Nephron progenitor cell (in vitro differentiated cells): ENCODE results near the gene TPRKB.
"Not testable (repeated sequence)": the region's sequence is repeated elsewhere in the genome, so short reads cannot be mapped to it uniquely, and the experiment has no call there.

ENCODE experiments used
- DNase-seq: peaks from one replicate; pipeline ENCODE4 v3.0.0; 2021
- H3K27ac Mint-ChIP-seq: 2 replicates; pipeline ENCODE4 v1.8.0; 2021; ENCODE audit warnings: mild to moderate bottlenecking, moderate library complexity, mixed read lengths
- H3K27me3 Mint-ChIP-seq: 2 replicates; pipeline ENCODE4 v1.8.0; 2021; ENCODE audit warnings: mild to moderate bottlenecking, low read depth, mixed read lengths; ENCODE audit not compliant: poor library complexity
- H3K36me3 Mint-ChIP-seq: 2 replicates; pipeline ENCODE4 v1.8.0; 2021; ENCODE audit warnings: low read depth, mixed read lengths
- H3K4me1 Mint-ChIP-seq: 2 replicates; pipeline ENCODE4 v1.8.0; 2021; ENCODE audit warnings: mixed read lengths
- H3K4me3 Mint-ChIP-seq: 2 replicates; pipeline ENCODE4 v1.8.0; 2021; ENCODE audit warnings: mild to moderate bottlenecking, moderate library complexity, mixed read lengths
- H3K9me3 Mint-ChIP-seq: 2 replicates; pipeline ENCODE4 v1.8.0; 2021; ENCODE audit warnings: mild to moderate bottlenecking, moderate library complexity, mixed read lengths
- CTCF ChIP-seq: fragments of 200-600 bp; sonication (generic); IDR thresholded peaks from 2 replicates; pipeline ENCODE4 v1.5.0; 2021; ENCODE audit warnings: antibody characterized with exemption

Gene TPRKB

GRCh38 chr2:73685764-73686438 lies 51.2 kb downstream of the TPRKB start:
- no peak for TF ChIP-seq CTCF
- peaks cover 16% of the 10 kb centered on the region for H3K9me3 Mint-ChIP-seq
- no peak for DNase-seq
- H3K36me3 Mint-ChIP-seq, result no peaks in the 10 kb centered on the region
- H3K27ac Mint-ChIP-seq, result no peak overlapping the region
- H3K4me3 Mint-ChIP-seq, result no peak overlapping the region
- H3K4me1 Mint-ChIP-seq, result no peaks in the 10 kb centered on the region
- peaks cover 41% of the 10 kb centered on the region for H3K27me3 Mint-ChIP-seq

- not testable (repeated sequence) for H3K4me1 Mint-ChIP-seq, H3K4me3 Mint-ChIP-seq, H3K27ac Mint-ChIP-seq, H3K36me3 Mint-ChIP-seq, DNase-seq
- Mint-ChIP-seq H3K9me3 (peaks cover 16% of the 10 kb centered on the region), H3K27me3 (peaks cover 41% of the 10 kb centered on the region)
Observed at GRCh38 chr2:73684905-73685304, 52.2 kb downstream of the TPRKB start.

- not testable (repeated sequence) for H3K36me3 Mint-ChIP-seq, DNase-seq, H3K4me1 Mint-ChIP-seq, H3K27ac Mint-ChIP-seq, H3K4me3 Mint-ChIP-seq
- H3K9me3 Mint-ChIP-seq, result peaks cover 13% of the 10 kb centered on the region
- H3K27me3 Mint-ChIP-seq, result peaks cover 41% of the 10 kb centered on the region
Observed at GRCh38 chr2:73684325-73684724, 52.8 kb downstream of the TPRKB start.

- not testable (repeated sequence) for H3K4me3 Mint-ChIP-seq, H3K36me3 Mint-ChIP-seq
- peaks cover 17% of the 10 kb centered on the region for H3K9me3 Mint-ChIP-seq
- H3K27ac Mint-ChIP-seq, result peak overlapping the region; percentile 7
- peak; percentile 53 for DNase-seq
- peaks cover 10% of the 10 kb centered on the region for H3K4me1 Mint-ChIP-seq
- peaks cover 24% of the 10 kb centered on the region for H3K27me3 Mint-ChIP-seq
- peak; percentile 63 for TF ChIP-seq CTCF
Observed at GRCh38 chr2:73679951-73680571, 57.1 kb downstream of the TPRKB start.
